Measurements from ENCODE around the gene KCNQ4.

Gene KCNQ4

DNA sequence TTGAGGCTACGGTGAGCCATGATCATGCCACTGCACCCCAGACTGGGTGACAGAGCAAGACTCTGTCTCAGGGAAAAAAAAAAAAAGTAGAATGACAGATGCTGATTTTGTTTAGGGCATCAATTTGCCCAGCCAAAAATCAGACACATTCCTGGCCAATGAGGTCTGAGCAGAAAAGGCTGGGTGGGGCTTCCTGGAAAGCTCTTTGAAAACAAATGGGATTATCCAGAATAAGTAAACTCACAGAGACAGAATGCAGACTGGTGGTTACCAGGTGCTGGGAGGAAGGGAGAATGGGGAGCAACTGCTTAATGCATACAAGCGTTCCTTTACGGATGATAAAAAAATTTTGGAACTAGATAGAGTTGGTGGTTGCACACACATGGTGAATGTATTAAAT lies 88.7 kb downstream of the KCNQ4 start:
- no peak for DNase-seq

DNA sequence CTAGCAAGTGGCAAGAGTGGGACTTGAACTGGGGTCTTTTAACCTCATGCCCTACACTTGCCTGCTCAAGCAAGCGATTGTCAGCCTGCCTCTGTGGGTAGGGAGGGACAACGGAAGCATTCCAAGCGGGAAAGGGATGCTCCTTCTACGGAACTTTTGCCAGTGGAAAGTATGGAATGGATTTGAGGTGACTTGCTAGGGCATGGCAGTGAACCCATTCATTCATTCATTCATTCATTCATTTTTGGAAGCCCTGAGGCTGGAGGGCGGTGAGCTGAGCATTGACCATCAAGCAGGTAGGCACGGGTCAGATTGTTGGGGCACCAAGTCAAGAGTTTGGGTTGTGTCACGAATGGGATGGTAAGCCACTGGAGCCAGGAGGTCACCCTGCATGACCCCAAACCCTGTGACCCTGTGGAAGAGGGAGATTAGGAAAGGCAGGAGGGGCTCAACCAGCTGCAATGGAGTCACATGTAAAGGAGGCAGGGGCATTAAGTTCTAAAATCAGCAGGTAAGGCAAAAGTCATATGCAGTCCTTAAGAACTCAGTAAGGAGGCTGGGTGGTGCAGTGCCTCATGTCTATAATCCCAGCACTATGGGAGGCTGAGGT lies 90.4 kb downstream of the KCNQ4 start:
- DNase-seq: no peak

DNA sequence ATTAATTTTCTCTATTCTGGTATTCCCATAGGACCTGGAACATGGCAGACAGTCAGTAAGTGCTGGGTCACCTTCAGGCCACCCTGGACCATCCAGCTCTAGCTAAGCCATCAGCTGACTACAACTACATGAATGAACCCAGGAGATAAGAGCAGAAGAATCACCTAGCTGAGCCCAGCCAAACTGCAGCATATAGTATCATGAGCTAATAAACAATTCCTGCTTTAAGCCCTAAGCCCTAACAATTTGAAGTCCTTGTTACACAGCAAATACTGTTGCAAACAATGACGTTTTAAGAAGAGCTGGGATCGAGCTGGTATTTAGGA lies 92.8 kb downstream of the KCNQ4 start:
- DNase-seq: no peak

DNA sequence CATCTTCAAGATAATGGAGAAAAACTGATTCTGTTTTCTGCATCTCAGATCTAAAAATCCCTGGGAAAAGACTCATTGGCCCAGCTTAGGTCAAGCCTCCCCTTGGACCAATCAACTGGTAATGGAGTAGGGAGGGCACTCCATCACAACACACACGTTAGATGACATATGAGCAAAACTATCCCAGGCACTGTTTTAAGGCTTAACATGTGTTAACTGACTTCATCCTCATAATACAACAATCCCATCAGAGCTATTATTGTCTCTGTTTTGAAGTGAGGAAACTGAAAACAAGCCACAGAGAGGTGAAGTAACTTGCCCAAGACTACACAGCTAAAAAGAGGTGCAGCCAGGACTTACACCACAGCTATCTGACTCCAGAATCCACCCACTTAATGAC lies 93.3 kb downstream of the KCNQ4 start:
- DNase-seq: no peak

DNA sequence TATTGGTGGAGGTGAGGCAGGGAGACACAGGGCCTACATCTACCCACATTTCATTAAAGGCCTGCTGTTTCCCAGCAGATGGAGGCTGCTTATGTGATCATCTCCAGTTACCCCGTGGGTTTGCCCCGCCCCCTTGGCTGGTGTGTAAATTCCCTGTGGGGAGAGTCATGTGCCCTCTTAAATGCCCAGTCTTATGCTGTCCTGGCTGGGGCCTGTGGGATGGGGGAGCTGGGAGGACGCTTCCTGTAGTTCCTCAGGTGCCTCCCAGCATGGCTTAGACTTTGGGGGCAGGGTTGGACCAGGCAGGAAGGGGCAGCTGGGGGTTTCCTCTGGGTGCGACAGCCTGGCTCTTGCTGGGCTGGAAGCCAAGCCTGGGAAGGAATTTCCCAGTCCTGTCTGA lies 94.1 kb downstream of the KCNQ4 start:
- DNase-seq: peak; percentile 96

DNA sequence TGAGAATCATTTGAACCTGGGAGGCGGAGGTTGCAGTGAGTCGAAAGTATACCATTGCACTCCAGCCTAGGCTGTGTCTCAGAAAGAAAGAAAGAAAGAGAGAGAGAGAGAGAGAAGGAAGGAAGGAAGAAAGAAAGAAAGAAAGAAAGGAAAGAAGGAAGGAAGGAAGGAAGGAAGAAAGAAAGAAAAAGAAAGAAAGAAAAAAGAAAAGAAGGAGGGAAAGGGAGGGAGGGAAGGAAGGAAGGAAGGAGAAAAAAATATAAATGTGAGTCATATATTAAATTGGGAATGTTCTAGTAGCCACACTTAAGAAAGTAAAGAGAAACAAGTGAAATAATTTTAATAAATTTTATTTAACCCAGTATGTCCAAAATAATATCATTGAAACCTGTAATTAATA lies 95.3 kb downstream of the KCNQ4 start:
- DNase-seq: no peak

DNA sequence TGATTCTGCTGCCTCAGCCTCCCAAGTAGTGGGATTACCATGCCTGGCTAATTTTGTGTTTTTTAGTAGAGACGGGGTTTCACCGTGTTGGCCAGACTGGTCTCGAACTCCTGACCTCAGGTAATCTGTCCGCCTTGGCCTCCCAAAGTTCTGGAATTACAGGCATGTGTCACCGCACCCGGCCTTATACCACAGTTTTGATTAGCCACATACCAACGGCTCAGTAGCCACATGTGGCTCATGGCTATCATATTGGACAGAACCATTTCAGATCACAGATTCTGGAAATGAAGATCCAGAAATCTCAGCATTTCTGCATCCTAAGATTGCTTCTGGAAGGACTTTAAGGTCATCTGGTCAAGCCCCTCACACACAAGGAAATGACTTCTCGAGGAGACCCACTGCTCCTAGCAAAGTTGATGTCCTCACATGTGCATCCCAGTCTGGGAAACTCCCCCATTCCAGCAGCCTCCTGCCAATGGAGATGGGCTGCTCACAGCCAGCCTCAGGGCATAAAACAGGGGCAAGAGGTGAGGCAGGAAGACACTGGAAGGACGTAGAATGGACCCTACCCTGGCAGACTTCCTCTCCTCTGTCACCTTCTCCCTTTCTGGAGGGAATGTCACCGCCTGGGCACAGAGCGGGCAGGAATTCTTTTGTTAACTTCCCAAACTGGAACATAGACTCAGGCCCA lies 96.0 kb downstream of the KCNQ4 start:
- DNase-seq: no peak

DNA sequence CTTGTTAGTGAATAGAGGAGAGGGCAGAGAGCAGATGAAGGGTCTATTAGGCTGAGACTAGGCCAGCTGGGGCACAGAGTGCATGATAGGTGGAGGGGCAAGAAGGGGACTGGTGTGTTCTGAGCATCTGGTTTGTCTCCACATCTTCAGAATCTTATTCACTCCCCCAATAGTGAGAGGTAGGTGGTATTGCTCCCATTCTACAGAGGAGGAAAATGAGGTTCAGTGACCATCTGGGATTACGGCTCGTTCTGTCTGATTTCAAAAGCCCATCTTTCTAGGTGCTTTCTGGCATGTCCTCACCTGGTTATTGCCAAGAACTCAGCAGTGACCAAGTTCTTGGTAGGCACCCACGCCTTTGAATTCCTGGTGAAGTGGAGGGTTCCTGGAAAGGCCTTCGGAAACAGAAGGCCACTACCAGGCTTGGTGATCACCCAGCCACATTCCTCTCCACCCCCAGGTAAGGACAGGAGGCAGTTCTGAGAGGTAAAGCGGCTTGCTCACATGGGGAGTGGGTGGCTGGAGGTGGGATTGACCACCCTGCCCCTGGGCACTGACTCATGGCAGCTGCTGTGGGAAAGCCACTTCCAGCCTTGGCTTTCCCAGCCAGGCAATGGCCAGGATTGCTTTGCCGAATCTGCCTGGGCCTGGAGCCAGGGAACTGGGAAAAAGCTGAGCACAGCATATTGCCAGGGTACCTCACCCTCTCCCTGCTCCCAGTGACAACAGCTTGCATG lies 97.4 kb downstream of the KCNQ4 start:
- no peak for DNase-seq

DNA sequence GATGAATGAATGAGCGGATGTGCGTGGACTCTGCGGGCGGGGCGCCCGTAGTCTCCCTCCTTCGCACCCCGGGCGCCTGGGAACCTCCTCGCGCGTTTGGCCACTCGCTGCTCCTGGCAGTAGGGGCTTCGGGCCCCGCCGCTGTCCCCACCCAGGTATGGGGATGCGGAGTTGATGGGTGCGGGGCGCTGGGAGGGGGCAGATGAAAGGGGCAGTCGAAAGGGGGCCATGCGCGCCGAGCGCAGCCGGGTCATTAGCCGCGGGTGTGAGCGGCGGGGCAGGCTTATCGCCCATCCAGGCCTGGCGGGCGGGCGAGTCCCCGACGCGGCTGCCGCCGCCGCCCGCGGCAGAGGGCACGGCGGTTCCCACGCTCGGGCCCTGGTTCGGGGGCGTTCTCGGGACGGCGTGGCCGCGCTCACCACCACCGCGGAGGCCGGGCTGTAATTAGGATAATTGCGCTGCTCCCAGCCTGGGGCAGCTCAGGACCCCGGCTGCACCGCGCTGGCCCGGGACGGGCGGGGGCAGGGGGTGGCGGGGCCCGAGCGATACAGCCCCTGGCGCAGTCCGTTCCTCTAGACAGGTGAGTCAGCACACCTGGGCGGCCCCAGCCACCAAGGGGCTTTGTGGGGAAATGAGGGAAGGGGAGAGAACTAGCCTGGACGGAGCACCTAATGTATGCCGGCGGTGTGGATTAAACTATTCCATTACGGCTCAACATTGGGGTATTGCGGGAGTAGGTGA lies 100.6 kb downstream of the KCNQ4 start:
- DNase-seq: no peak

DNA sequence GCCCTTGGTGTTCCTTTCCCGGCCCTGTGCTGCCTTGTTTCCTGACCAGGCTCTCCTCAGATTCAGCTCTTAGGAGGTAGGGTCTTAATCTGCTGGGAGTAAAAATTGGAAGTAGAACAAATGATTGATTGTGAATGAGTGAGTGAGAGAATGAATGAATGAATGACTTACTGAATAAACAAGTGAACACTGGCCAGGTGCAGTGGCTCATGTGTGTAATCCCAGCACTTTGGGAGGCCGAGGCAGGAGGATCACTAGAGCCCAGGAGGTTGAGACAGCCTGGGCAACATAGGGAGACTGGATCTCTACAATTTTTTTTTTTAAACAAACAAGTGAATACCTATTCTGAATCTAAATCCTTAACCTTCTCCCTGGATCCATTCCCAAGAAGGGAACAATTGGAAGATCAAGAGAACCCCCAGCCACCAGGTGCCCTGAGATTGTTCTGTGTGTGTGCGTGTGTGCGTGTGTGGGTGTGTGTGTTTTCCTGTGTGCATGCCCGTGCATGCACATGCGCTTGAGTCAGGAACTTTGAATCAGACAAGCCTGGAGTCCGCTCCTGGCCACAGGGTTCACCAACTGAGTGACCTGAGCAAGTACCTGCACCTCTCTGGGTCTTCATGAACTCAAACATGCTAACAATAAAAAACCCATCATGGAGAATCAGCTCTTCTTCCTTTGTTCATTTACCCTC lies 102.9 kb downstream of the KCNQ4 start:
- no peak for DNase-seq

DNA sequence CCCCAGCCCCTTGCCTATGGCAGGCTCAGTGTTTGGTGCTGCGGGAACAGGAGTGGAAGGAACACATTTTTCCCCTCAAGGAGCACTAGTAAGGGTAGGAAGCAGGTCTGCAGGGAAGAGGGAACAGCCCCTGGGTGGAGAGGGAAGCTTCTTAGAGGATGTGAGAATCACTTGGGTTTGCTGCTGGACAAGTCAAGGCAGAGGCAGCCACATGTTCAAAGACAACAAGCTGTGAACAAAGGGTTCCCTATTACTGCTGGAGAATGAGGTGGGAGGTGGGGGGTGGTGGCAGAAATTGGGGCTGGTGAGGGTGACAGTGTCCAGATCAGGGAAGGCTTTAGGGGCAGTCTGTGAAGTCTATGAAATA lies 103.4 kb downstream of the KCNQ4 start:
- no peak for DNase-seq

DNA sequence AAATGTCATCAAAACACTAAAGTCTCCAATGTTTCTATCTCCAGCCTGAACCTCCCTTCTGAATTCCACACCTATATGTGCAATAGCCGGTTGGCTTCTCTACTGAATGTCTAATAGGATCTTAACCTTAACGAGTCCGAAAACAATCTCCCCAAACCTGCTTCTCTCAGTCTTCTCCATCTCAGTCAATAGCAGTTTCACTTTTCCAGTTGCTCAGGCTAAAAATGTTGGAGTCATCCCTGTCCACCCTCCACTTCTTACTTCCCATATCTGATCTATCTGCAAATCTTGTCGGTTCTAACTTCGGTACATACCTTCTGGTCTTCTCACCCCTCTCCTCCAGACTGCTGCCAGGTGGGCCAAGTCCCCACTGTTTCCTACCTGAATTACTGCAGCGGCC lies 104.1 kb downstream of the KCNQ4 start:
- no peak for DNase-seq

All from NCI-H2029 treated with DMSO at 0.1 percent for 48 hours (cell line).